ENCODE results near the gene GMDS. TPM values are rescaled to one million over a fixed set of nuclear protein-coding genes. Genes with fewer than 3 reads are reported as not detected.

The GMDS gene
- total and polyA plus RNA-seq, 2 of the 8 experiments (the other 6 are each of a cell fraction or from before 2014, with no cell fraction given), result 16.8 to 50.0 TPM

DNA sequence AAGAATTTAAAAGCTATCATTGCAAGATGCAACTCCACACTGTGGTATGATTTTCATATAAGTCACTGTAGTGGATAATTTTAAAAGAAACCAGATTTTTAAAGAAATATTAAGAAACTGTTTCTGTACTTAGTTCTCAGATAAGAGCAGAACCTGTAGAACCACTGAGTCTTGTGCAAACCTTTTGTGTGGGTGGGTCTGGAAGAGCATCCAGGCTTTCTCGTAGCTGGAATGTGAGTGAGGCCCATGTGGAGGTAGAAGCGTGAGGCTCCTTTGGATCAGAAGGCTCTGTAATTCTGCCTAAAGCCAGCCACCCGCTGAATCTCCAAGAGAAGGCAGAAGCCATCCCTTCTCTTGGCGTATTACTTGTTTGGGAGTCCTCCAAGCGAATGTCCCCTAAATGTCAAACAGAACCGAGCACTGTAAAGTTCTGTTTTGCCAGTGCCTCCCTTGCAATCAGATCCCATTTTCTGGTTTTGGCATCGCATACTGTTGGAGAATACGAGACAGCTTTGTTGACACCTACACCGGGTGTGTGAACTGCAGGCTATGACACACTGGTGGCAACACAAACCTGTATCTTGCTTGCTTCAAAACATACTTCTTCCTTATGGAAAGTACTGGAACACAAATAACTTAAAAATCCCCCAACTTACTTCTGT is 447.0 kb downstream of the GMDS start:
- Histone ChIP-seq H2BK120ac (replicated peaks; ENCODE audit: low read depth, low read length) (no peak overlapping the region), H4K20me1 (replicated peaks in 1 of 2; ENCODE audit: control insufficient read depth in 1 of 2, insufficient read depth in 2 of 2, low read length in 2 of 2) (no peaks in the 10 kb centered on the region), H4K5ac (ENCODE audit: insufficient read length, low read depth, low read length) (no peak overlapping the region), H4K91ac (replicated peaks; ENCODE audit: insufficient read length, low read length) (no peak overlapping the region), H2BK5ac (ENCODE audit: low read depth, low read length) (no peak overlapping the region), H3K4me1 (replicated peaks in 1 of 4; ENCODE audit: control insufficient read depth in 3 of 4, insufficient read depth in 4 of 4, low read length in 3 of 4) (peaks cover 0 to 9% (median 3%) of the 10 kb centered on the region in 4 experiments; a peak in 4 of 7 replicates), H3K18ac (ENCODE audit: extremely low read depth, low read length) (no peak overlapping the region), H3K23me2 (ENCODE audit: low read depth, low read length) (no peaks in the 10 kb centered on the region), H2BK15ac (ENCODE audit: low read length) (no peak overlapping the region), H3K36me3 (ENCODE audit: control insufficient read depth in 2 of 4, insufficient read depth in 4 of 4, low read length in 3 of 4) (no peaks in the 10 kb centered on the region), H3K14ac (ENCODE audit: insufficient read length) (no peak overlapping the region), H3K79me1 (ENCODE audit: low read depth, low read length) (no peaks in the 10 kb centered on the region), H3K23ac (ENCODE audit: insufficient read length) (no peak overlapping the region), H2BK20ac (ENCODE audit: low read length) (no peak overlapping the region), H3K4ac (replicated peaks; ENCODE audit: insufficient read length, low read depth, low read length) (no peak overlapping the region), H3K4me2 (ENCODE audit: insufficient read depth in 1 of 2, low read depth in 2 of 2, low read length in 2 of 2) (no peak overlapping the region), H2AK5ac (ENCODE audit: low read depth, low read length) (no peak overlapping the region), H2AFZ (ENCODE audit: low read length) (no peak overlapping the region), H3K27ac (ENCODE audit: low read depth, low read length) (no peak overlapping the region), H2BK12ac (ENCODE audit: low read depth, low read length) (no peak overlapping the region), H3K79me2 (ENCODE audit: control insufficient read depth in 1 of 2, insufficient read depth in 2 of 2, low read length in 2 of 2) (no peaks in the 10 kb centered on the region), H3K9me3 (ENCODE audit: insufficient read depth in 2 of 2, low read depth in 1 of 2, low read length in 1 of 2) (no peaks in the 10 kb centered on the region), H3K9ac (replicated peaks in 1 of 4; ENCODE audit: extremely low read depth in 1 of 4, low read depth in 3 of 4, low read length in 3 of 4) (no peak overlapping the region), H4K8ac (ENCODE audit: extremely low read depth, insufficient read depth, low read length) (no peak overlapping the region), H3K56ac (replicated peaks; ENCODE audit: insufficient read length, low read depth, low read length) (no peak overlapping the region), H3K27me3 (replicated peaks in 1 of 4; ENCODE audit: control insufficient read depth in 3 of 4, extremely low read depth in 1 of 4, insufficient read depth in 3 of 4, low read length in 3 of 4) (no peaks in the 10 kb centered on the region), H3K4me3 (ENCODE audit: extremely low read depth in 1 of 4, insufficient read depth in 2 of 4, low read depth in 3 of 4, low read length in 4 of 4) (no peak overlapping the region)
- DNase-seq (ENCODE audit: low read depth in 1 of 2, low spot score in 2 of 2) (no peak), FAIRE-seq (no peak)
- 97% methylated on average over 9 of the region's 9 CpGs; no CpG with 5 or more reads in 1 of the 2 experiments for WGBS, 2 experiments (ENCODE audit: extremely low coverage in 1 of 2, insufficient coverage in 1 of 2, insufficient read length in 1 of 2, insufficient replicate concordance in 2 of 2, low coverage in 1 of 2, low lambda C conversion rate in 2 of 2, missing lambda C conversion rate in 1 of 2)
- TF ChIP-seq SP2 (IDR thresholded peaks at IDR 0.05; ENCODE audit: low read length) (no peak), USF2 (IDR thresholded peaks at IDR 0.05; ENCODE audit: low read length) (no peak), GTF2F1 (IDR thresholded peaks at IDR 0.05; ENCODE audit: borderline replicate concordance, low read depth, low read length) (no peak), POLR2AphosphoS5 (IDR thresholded peaks at IDR 0.05; ENCODE audit: low read depth, low read length) (no peak), TBP (IDR thresholded peaks at IDR 0.05; ENCODE audit: low read depth, low read length) (no peak), TCF12 (IDR thresholded peaks at IDR 0.05; ENCODE audit: low read depth, low read length) (no peak), CREB1 (IDR thresholded peaks at IDR 0.05) (no peak), EGR1 (IDR thresholded peaks at IDR 0.05; ENCODE audit: borderline replicate concordance, low read depth, low read length) (no peak), CTBP2 (IDR thresholded peaks at IDR 0.05; ENCODE audit: borderline replicate concordance, insufficient read depth, insufficient read length, low read length) (no peak)
- ChIA-PET CTCF (ENCODE audit: partially characterized antibody) (interaction anchor here (1.4 to 3.0 kb wide), 2 partner anchors 12 to 41 kb away, joined by 3 to 10 read pairs; no protein-coding TSS in a partner anchor), POLR2A (ENCODE audit: partially characterized antibody) (interaction anchor here (1.0 kb wide), 1 partner anchor 37 kb away, joined by 3 read pairs; no protein-coding TSS in a partner anchor)
